ENCODE measurements around the gene HES5.

DNA sequence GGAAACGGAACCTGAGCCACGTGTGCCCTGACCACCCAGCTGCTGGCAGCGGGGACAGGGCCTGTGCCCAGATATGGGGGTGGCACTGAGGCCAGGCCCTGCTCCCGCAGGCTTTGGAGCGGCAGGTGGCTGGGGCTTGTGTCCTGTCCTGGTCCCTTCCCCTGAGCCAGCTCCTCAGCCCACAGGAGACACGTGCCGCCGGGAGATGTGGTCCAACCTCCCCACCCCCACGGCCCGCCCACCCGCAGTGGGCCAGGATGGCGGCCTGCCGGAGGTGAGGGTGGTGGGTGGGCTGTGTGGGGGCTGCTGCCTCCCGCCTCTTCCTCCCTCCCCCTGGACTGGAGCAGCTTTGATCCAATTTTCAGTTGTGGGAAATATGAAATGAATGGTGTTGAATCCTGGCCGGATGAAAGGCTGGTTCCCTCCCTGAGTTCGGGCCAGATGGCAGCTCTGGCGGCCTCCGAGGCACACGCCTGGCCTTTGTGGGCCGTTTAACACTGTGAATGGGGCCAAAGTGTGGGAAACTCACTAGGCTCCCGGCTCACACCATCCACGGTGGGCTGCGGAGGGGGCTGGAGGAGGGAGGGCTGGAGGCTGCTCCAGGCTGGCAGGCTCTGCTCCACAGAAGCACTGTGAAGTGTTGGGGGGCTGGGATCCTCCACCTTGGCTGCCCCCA is 2.6 kb upstream of the HES5 start:
- TF ChIP-seq POLR2A (IDR thresholded peaks at IDR 0.05), result no peak
- TF ChIP-seq, protein P1, sequence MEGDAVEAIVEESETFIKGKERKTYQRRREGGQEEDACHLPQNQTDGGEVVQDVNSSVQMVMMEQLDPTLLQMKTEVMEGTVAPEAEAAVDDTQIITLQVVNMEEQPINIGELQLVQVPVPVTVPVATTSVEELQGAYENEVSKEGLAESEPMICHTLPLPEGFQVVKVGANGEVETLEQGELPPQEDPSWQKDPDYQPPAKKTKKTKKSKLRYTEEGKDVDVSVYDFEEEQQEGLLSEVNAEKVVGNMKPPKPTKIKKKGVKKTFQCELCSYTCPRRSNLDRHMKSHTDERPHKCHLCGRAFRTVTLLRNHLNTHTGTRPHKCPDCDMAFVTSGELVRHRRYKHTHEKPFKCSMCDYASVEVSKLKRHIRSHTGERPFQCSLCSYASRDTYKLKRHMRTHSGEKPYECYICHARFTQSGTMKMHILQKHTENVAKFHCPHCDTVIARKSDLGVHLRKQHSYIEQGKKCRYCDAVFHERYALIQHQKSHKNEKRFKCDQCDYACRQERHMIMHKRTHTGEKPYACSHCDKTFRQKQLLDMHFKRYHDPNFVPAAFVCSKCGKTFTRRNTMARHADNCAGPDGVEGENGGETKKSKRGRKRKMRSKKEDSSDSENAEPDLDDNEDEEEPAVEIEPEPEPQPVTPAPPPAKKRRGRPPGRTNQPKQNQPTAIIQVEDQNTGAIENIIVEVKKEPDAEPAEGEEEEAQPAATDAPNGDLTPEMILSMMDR (IDR thresholded peaks at IDR 0.05), result no peak
